Measurements from ENCODE around the gene ADGRB3.
"Not testable (repeated sequence)": the region's sequence is repeated elsewhere in the genome, so short reads cannot be mapped to it uniquely, and the experiment has no call there.

DNA sequence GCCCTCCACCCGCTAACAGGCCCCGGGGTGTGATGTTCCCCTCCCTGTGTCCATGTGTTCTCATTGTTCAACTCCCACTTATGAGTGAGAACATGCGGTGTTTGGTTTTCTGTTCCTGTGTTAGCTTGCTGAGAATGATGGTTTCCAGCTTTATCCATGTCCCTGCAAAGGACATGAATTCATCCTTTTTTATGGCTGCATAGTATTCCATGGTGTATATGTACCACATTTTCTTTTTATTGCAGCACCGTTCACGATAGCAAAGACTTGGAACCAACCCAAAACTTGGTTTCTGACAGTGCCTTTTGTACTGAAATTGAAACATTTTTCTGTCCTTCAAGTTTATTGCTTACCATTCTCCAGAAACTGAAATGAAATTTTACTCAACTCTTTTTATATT is 653.1 kb downstream of the ADGRB3 start:
- TF ChIP-seq CTCF (conservative IDR thresholded peaks at IDR 0.05; ENCODE audit: low read depth, low read length); EZH2 (IDR thresholded peaks at IDR 0.05; ENCODE audit: borderline replicate concordance, low read depth, low read length, poor library complexity, severe bottlenecking): not testable (repeated sequence)

Data from A673 (cell line).